Neural crest cell (in vitro differentiated cells): ENCODE measurements around the gene GRPEL2. TPM values are rescaled to one million over a fixed set of nuclear protein-coding genes. Genes with fewer than 3 reads are reported as not detected.

Experiments
- DNase-seq: peaks from one replicate; pipeline ENCODE4 v3.0.0; 2021; ENCODE audit warnings: low read depth, mixed read lengths, low spot score
- H3K27ac Mint-ChIP-seq: one replicate; pipeline ENCODE4 v1.8.0; 2021; ENCODE audit warnings: mild to moderate bottlenecking, mixed read lengths; ENCODE audit not compliant: unreplicated experiment
- H3K27me3 Mint-ChIP-seq: 2 replicates; pipeline ENCODE4 v1.8.0; 2021; ENCODE audit warnings: low read depth, mild to moderate bottlenecking, mixed read lengths
- H3K36me3 Mint-ChIP-seq: 2 replicates; pipeline ENCODE4 v1.8.0; 2021; ENCODE audit warnings: low read depth, mild to moderate bottlenecking, mixed read lengths
- H3K4me1 Mint-ChIP-seq: 2 replicates; pipeline ENCODE4 v1.8.0; 2021; ENCODE audit warnings: mixed read lengths
- H3K4me3 Mint-ChIP-seq: one replicate; pipeline ENCODE4 v1.8.0; 2021; ENCODE audit warnings: mild to moderate bottlenecking, mixed read lengths
- H3K9me3 Mint-ChIP-seq: 2 replicates; pipeline ENCODE4 v1.8.0; 2021; ENCODE audit warnings: mixed read lengths
- total RNA-seq: library from RNA; stranded (reverse); gene quantifications from 2 replicates; pipeline ENCODE4 v1.2.1, GENCODE V29; 2021
- TF ChIP-seq, protein P1 (sequence below): fragments of 200-600 bp; sonication (generic); conservative IDR thresholded peaks from 2 replicates; pipeline ENCODE4 v1.5.0; 2021; ENCODE audit warnings: antibody characterized with exemption, mild to moderate bottlenecking

Gene GRPEL2
- total RNA-seq, 1 donor from 2014 or later: 29.2 TPM

DNA sequence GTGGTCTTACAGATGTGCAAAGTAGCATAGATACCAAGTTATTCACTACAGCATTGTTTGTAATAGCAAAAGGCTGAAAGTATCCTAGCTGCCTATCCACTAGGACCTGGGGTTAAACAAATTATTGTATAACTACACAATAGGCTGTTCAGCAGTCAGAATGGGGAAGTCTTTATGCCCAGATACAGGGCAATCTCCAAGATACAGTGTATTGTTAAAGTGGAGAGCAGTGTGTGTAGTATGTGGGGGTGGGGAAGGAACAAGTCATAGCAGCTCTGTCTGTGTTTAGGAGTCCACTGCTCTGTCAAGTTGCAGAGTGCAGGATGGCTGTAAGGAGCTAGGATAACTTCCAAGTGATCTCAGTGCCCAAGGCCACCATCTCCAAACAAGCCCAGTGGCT lies 18.1 kb downstream of the GRPEL2 start:
- H3K27ac Mint-ChIP-seq: no peak overlapping the region
- DNase-seq: no peak
- H3K4me3 Mint-ChIP-seq: no peak overlapping the region
- no peaks in the 10 kb centered on the region for H3K27me3 Mint-ChIP-seq
- H3K9me3 Mint-ChIP-seq: no peaks in the 10 kb centered on the region
- peaks cover 1% of the 10 kb centered on the region for H3K36me3 Mint-ChIP-seq
- H3K4me1 Mint-ChIP-seq: peaks cover 32% of the 10 kb centered on the region
- TF ChIP-seq, protein P1, sequence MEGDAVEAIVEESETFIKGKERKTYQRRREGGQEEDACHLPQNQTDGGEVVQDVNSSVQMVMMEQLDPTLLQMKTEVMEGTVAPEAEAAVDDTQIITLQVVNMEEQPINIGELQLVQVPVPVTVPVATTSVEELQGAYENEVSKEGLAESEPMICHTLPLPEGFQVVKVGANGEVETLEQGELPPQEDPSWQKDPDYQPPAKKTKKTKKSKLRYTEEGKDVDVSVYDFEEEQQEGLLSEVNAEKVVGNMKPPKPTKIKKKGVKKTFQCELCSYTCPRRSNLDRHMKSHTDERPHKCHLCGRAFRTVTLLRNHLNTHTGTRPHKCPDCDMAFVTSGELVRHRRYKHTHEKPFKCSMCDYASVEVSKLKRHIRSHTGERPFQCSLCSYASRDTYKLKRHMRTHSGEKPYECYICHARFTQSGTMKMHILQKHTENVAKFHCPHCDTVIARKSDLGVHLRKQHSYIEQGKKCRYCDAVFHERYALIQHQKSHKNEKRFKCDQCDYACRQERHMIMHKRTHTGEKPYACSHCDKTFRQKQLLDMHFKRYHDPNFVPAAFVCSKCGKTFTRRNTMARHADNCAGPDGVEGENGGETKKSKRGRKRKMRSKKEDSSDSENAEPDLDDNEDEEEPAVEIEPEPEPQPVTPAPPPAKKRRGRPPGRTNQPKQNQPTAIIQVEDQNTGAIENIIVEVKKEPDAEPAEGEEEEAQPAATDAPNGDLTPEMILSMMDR: no peak

DNA sequence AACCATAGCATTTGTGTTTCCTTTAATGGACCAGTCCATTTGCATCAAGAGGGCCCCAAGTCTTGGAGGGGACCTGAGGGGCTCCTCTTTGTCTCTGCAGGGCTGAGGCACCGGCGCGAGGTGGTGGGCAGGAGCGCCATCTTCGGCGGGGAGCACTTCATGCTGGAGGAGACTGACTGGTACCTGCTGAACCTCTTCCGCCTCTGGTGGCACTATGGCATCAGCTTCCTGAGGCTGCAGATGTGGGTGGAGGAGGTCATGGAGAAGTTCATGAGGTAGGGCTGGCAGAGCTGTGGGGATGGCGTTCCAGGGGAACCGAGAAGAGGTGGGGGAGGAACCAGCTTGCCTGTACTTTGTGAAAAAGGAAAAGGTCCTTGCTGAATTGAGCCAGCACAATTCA lies 18.6 kb downstream of the GRPEL2 start:
- Mint-ChIP-seq H3K36me3 (peaks cover 3% of the 10 kb centered on the region), H3K27me3 (no peaks in the 10 kb centered on the region), H3K9me3 (no peaks in the 10 kb centered on the region), H3K4me1 (peaks cover 26% of the 10 kb centered on the region), H3K4me3 (no peak overlapping the region), H3K27ac (no peak overlapping the region)
- TF ChIP-seq, protein P1: no peak
- DNase-seq: no peak

DNA sequence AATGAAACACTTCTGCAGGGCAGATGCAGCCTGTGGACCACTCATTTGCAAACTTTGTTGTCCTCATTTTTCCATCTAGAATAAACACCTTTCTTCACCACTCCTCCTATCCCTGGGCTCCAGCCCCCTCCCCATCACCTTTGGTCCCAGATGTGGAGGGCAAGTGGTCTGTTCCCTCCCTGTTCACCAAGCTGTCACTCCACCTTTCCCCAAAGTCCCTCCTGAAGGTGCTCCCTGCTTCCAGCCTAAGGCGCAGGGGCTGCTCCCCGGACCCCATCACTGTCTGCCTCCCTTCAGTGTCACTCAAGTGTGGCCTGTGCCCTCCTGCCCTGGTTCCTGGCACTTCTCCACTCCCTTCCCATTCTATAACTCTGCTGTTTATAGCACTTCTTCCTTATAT lies 19.4 kb downstream of the GRPEL2 start:
- no peaks in the 10 kb centered on the region for H3K27me3 Mint-ChIP-seq

DNA sequence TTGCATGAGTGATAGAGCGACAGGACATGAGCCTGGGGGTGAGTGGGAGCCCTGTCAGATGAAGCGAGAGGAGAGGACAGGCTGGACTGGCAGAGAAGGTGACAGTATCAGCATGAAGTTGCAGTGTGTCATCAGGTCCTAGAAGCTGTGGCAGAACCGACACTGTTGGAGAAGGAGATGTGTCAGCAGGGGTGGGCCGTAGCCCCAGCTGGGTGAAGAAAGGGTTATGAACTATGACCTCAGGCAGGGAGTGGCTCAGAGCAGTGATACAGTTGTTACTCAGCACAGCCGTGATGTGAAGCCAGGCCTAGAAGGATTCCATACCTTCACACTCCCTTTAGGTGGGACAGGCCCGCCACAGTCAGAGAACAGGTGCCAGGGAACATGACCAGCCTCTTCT lies 20.1 kb downstream of the GRPEL2 start:
- peaks cover 21% of the 10 kb centered on the region for H3K4me1 Mint-ChIP-seq
- H3K27me3 Mint-ChIP-seq: no peaks in the 10 kb centered on the region
- H3K36me3 Mint-ChIP-seq: peaks cover 3% of the 10 kb centered on the region
- TF ChIP-seq, protein P1: no peak
- DNase-seq: no peak
- no peak overlapping the region for H3K27ac Mint-ChIP-seq
- H3K9me3 Mint-ChIP-seq: no peaks in the 10 kb centered on the region
- no peak overlapping the region for H3K4me3 Mint-ChIP-seq

More for the DNA sequence above, 19.4 kb downstream of the GRPEL2 start:
- no peak for DNase-seq
- Mint-ChIP-seq H3K27ac (peak overlapping the region; percentile 48), H3K4me3 (no peak overlapping the region), H3K36me3 (peaks cover 3% of the 10 kb centered on the region), H3K4me1 (peaks cover 21% of the 10 kb centered on the region), H3K9me3 (no peaks in the 10 kb centered on the region)
- TF ChIP-seq, protein P1: no peak

DNA sequence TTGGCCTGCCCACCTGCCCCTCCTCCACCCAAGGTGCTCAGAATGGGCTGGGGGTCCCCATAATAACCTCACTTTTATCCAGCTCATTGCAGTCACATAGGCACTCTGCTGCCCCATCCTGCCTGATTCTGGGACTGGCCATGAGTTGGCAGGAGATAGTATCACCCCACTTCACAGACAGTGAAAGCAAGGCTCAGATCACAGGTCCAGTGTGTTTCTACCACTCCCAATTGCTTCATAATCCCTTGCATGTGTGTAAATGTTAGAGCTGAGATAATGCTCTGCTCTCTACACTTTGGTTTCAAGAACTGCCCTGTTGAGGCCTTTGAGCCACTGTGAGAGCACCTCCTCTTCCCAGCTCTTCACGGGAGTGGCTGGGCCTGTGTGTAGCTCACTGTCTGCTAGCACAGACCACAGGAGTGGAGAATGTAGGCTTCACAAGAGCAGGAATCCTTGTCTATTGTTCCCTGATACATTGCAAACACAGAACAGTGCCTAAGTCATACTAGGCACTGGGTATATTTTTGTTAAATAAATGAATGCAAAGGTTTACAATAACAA lies 20.9 kb downstream of the GRPEL2 start:
- Mint-ChIP-seq H3K36me3 (peaks cover 3% of the 10 kb centered on the region), H3K4me1 (peaks cover 21% of the 10 kb centered on the region), H3K9me3 (no peaks in the 10 kb centered on the region), H3K4me3 (no peak overlapping the region), H3K27ac (no peak overlapping the region), H3K27me3 (no peaks in the 10 kb centered on the region)
- TF ChIP-seq, protein P1: no peak
- DNase-seq: no peak
